Smooth muscle cell (in vitro differentiated cells): ENCODE measurements around the gene ELN. TPM values are rescaled to one million over a fixed set of nuclear protein-coding genes. Genes with fewer than 3 reads are reported as not detected.

ENCODE experiments used
- DNase-seq: peaks from one replicate; lab custom pipeline; 2025; ENCODE audit not compliant: unreplicated experiment; lab: John Stamatoyannopoulos, UW
- H2AFZ ChIP-seq: fragments of 200-600 bp; sonication (generic); 2 replicates; pipeline ENCODE4 v1.6.0; 2016; ENCODE audit warnings: antibody characterized with exemption, low read depth, mild to moderate bottlenecking
- H3F3A ChIP-seq: fragments of 200-600 bp; sonication (generic); 2 replicates; pipeline ENCODE4 v1.6.0; 2017; ENCODE audit warnings: antibody characterized with exemption, low read depth
- H3K27ac ChIP-seq: fragments of 200-600 bp; sonication (generic); 2 replicates; pipeline ENCODE4 v1.5.1; 2016; ENCODE audit warnings: low read depth, mild to moderate bottlenecking
- H3K27me3 ChIP-seq: fragments of 200-600 bp; sonication (generic); 2 replicates; pipeline ENCODE4 v1.6.1; 2016; ENCODE audit warnings: low read depth, mild to moderate bottlenecking
- H3K36me3 ChIP-seq: fragments of 200-600 bp; sonication (generic); 2 replicates; pipeline ENCODE4 v1.5.1; 2016; ENCODE audit warnings: low read depth
- H3K4me1 ChIP-seq: fragments of 200-600 bp; sonication (generic); 2 replicates; pipeline ENCODE4 v1.5.1; 2016; ENCODE audit warnings: low read depth
- H3K4me2 ChIP-seq: fragments of 200-600 bp; sonication (generic); 2 replicates; pipeline ENCODE4 v1.6.0; 2016; ENCODE audit warnings: mild to moderate bottlenecking
- H3K4me3 ChIP-seq: fragments of 200-600 bp; sonication (generic); 2 replicates; pipeline ENCODE4 v1.5.1; 2016; ENCODE audit warnings: mild to moderate bottlenecking
- H3K79me2 ChIP-seq: fragments of 200-600 bp; sonication (generic); 2 replicates; pipeline ENCODE4 v1.6.0; 2016; ENCODE audit warnings: low read depth, mild to moderate bottlenecking
- H3K9ac ChIP-seq: fragments of 200-600 bp; sonication (generic); 2 replicates; pipeline ENCODE4 v1.6.0; 2016; ENCODE audit warnings: low read depth
- H3K9me3 ChIP-seq: fragments of 200-600 bp; sonication (generic); replicated peaks from 2 replicates; pipeline ENCODE4 v1.5.1; 2016; ENCODE audit warnings: low read depth
- H4K20me1 ChIP-seq: fragments of 200-600 bp; sonication (generic); 2 replicates; pipeline ENCODE4 v1.6.0; 2016; ENCODE audit warnings: low read depth
- WGBS: methylation state at CpG from one replicate; pipeline ENCODE4 v1.1.7; 2016; ENCODE audit warnings: low lambda C conversion rate; 5-methylcytosine and 5-hydroxymethylcytosine counted together
- polyA plus RNA-seq: library from polyadenylated mRNA; unstranded; fragments of >200 nt; fragmentation: Nextera tagmentation; extraction: Ambion mirVana; gene quantifications from 2 replicates; pipeline ENCODE4 v1.2.1, GENCODE V29; 2016
- total RNA-seq: library from RNA; depleted of rRNA; stranded (reverse); fragments of >200 nt; gene quantifications from 2 replicates; pipeline ENCODE4 v1.2.3, GENCODE V29; 2014
- TF ChIP-seq, protein P1 (sequence below): fragments of 200-600 bp; sonication (generic); IDR thresholded peaks from 2 replicates; pipeline ENCODE4 v1.5.1; 2017; ENCODE audit warnings: borderline replicate concordance, mild to moderate bottlenecking, antibody characterized with exemption; ENCODE audit not compliant: insufficient read depth, poor library complexity, severe bottlenecking

Gene ELN
- total and polyA plus RNA-seq, 2 experiments from 2014 or later = 0.13 TPM; not detected in 1

DNA sequence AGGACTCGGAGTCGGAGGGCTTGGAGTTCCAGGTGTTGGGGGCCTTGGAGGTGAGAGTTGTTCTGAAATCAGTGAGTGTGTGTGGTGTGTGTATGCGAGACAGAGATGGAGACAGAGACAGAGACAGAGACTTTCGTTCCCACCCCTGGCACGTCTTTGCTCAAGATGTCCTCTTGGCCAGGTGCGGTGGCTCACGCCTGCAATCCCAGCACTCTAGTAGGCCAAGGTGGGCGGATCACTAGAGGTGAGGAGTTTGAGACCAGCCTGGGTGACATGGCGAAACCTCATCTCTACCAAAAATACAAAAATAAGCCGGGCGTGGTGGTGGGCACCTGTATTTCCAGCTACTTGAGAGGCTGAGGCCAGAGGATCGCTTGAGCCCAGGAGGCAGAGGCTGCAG lies 35.7 kb downstream of the ELN start:
- Histone ChIP-seq H3K27me3 (no peaks in the 10 kb centered on the region), H3K4me2 (no peak overlapping the region), H3K9me3 (no peaks in the 10 kb centered on the region), H3K4me1 (no peaks in the 10 kb centered on the region), H4K20me1 (no peaks in the 10 kb centered on the region), H3K9ac (no peak overlapping the region), H3K27ac (no peak overlapping the region), H3F3A (no peaks in the 10 kb centered on the region), H2AFZ (no peak overlapping the region), H3K4me3 (no peak overlapping the region), H3K36me3 (no peaks in the 10 kb centered on the region), H3K79me2 (no peaks in the 10 kb centered on the region)
- 94% methylated on average over 12 of the region's 12 CpGs for WGBS
- DNase-seq = no peak
- TF ChIP-seq, protein P1, sequence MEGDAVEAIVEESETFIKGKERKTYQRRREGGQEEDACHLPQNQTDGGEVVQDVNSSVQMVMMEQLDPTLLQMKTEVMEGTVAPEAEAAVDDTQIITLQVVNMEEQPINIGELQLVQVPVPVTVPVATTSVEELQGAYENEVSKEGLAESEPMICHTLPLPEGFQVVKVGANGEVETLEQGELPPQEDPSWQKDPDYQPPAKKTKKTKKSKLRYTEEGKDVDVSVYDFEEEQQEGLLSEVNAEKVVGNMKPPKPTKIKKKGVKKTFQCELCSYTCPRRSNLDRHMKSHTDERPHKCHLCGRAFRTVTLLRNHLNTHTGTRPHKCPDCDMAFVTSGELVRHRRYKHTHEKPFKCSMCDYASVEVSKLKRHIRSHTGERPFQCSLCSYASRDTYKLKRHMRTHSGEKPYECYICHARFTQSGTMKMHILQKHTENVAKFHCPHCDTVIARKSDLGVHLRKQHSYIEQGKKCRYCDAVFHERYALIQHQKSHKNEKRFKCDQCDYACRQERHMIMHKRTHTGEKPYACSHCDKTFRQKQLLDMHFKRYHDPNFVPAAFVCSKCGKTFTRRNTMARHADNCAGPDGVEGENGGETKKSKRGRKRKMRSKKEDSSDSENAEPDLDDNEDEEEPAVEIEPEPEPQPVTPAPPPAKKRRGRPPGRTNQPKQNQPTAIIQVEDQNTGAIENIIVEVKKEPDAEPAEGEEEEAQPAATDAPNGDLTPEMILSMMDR = no peak

DNA sequence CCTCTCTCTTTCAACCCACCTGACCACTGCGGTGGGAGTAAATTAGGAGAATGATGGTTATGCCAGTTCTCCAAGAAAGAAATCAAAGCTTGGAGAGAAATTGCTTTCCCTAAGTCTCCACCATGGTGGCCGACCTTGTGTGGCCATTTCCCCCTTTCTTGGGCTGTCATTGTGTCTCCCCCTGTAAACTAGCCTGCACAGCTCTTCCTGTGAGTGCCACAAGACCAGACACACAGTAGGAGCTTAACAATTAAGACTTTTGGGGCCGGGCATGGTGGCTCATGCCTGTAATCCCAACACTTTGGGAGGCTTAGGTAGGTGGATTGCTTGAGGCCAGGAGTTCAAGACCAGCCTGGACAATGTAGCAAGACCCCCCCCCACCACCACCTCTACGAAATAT lies 36.7 kb downstream of the ELN start:
- no peaks in the 10 kb centered on the region for H3K9me3 ChIP-seq
- H3K27ac ChIP-seq = no peak overlapping the region
- H3F3A ChIP-seq = no peaks in the 10 kb centered on the region
- H3K27me3 ChIP-seq = no peaks in the 10 kb centered on the region
- H3K36me3 ChIP-seq = no peaks in the 10 kb centered on the region
- WGBS = 90% methylated on average over 4 of the region's 4 CpGs
- no peak overlapping the region for H2AFZ ChIP-seq
- TF ChIP-seq, protein P1 = no peak
- H3K4me3 ChIP-seq = no peak overlapping the region
- no peaks in the 10 kb centered on the region for H3K79me2 ChIP-seq
- DNase-seq = no peak
- no peaks in the 10 kb centered on the region for H3K4me1 ChIP-seq
- no peaks in the 10 kb centered on the region for H4K20me1 ChIP-seq
- no peak overlapping the region for H3K9ac ChIP-seq
- no peak overlapping the region for H3K4me2 ChIP-seq

GRCh38 chr7:74066626-74067025 lies 38.7 kb downstream of the ELN start:
- WGBS = 97% methylated on average over 3 of the region's 3 CpGs
- Histone ChIP-seq H3K9me3 (no peaks in the 10 kb centered on the region), H3K27me3 (no peaks in the 10 kb centered on the region), H3K36me3 (no peaks in the 10 kb centered on the region), H3K9ac (no peak overlapping the region), H2AFZ (no peak overlapping the region), H3K27ac (no peak overlapping the region), H3K4me2 (no peak overlapping the region), H3F3A (no peaks in the 10 kb centered on the region), H3K4me3 (no peak overlapping the region), H3K79me2 (no peaks in the 10 kb centered on the region), H4K20me1 (no peaks in the 10 kb centered on the region), H3K4me1 (no peaks in the 10 kb centered on the region)
- TF ChIP-seq, protein P1 = no peak
- DNase-seq = no peak

- Histone ChIP-seq H3K4me3 (no peak overlapping the region), H3K36me3 (no peaks in the 10 kb centered on the region), H2AFZ (no peak overlapping the region), H4K20me1 (no peaks in the 10 kb centered on the region), H3K4me2 (no peak overlapping the region), H3K79me2 (no peaks in the 10 kb centered on the region), H3K9me3 (no peaks in the 10 kb centered on the region), H3K4me1 (no peaks in the 10 kb centered on the region), H3K27ac (no peak overlapping the region), H3K9ac (no peak overlapping the region), H3K27me3 (no peaks in the 10 kb centered on the region), H3F3A (no peaks in the 10 kb centered on the region)
- TF ChIP-seq, protein P1 = no peak
- WGBS = 94% methylated on average over 19 of the region's 20 CpGs
- DNase-seq = no peak
These were observed 40.6 kb downstream of the ELN start for GRCh38 chr7:74068378-74069085.
